ENCODE data around the gene LIMS2.

Gene LIMS2

GRCh38 chr2:127589358-127589757 is 86.0 kb downstream of the LIMS2 start:
- TF ChIP-seq, protein P1, sequence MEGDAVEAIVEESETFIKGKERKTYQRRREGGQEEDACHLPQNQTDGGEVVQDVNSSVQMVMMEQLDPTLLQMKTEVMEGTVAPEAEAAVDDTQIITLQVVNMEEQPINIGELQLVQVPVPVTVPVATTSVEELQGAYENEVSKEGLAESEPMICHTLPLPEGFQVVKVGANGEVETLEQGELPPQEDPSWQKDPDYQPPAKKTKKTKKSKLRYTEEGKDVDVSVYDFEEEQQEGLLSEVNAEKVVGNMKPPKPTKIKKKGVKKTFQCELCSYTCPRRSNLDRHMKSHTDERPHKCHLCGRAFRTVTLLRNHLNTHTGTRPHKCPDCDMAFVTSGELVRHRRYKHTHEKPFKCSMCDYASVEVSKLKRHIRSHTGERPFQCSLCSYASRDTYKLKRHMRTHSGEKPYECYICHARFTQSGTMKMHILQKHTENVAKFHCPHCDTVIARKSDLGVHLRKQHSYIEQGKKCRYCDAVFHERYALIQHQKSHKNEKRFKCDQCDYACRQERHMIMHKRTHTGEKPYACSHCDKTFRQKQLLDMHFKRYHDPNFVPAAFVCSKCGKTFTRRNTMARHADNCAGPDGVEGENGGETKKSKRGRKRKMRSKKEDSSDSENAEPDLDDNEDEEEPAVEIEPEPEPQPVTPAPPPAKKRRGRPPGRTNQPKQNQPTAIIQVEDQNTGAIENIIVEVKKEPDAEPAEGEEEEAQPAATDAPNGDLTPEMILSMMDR (conservative IDR thresholded peaks at IDR 0.05): no peak

More at GRCh38 chr2:127589358-127589757, 86.0 kb downstream of the LIMS2 start:
- H3K27ac ChIP-seq: no peak overlapping the region
